Measurements from ENCODE around the gene EML4. TPM values are rescaled to one million over a fixed set of nuclear protein-coding genes. Genes with fewer than 3 reads are reported as not detected.

EML4 gene
- total RNA-seq, 1 donor from 2014 or later = 68.2 TPM

- no peak for TF ChIP-seq CTCF (IDR thresholded peaks at IDR 0.05; ENCODE audit: insufficient read depth, low read depth, low read length)
- TF ChIP-seq EZH2 (IDR thresholded peaks at IDR 0.05; ENCODE audit: insufficient read depth, low read length) = no peak
- no peak overlapping the region for H3K4me3 Mint-ChIP-seq (ENCODE audit: unreplicated experiment)
- no peaks in the 10 kb centered on the region for H3K4me1 Mint-ChIP-seq (ENCODE audit: low read depth, unreplicated experiment)
- Histone ChIP-seq H3K79me2 (ENCODE audit: insufficient read depth, low read length) (no peaks in the 10 kb centered on the region), H3K27me3 (ENCODE audit: insufficient read depth, low read length) (no peaks in the 10 kb centered on the region), H3K4me1 (ENCODE audit: insufficient read depth, low read length) (no peaks in the 10 kb centered on the region), H3K4me3 (ENCODE audit: insufficient read depth, low read depth, low read length) (no peak overlapping the region), H3K36me3 (ENCODE audit: insufficient read depth, low read length) (peaks cover 5% of the 10 kb centered on the region), H3K27ac (ENCODE audit: low read depth, low read length) (no peak overlapping the region), H3K4me2 (ENCODE audit: low read length) (no peak overlapping the region), H2AFZ (ENCODE audit: low read depth, low read length) (no peak overlapping the region), H3K9me3 (ENCODE audit: insufficient read depth, low read depth, low read length) (no peaks in the 10 kb centered on the region), H4K20me1 (ENCODE audit: insufficient read depth, low read length) (no peaks in the 10 kb centered on the region), H3K9ac (ENCODE audit: low read length) (no peak overlapping the region)
- peaks cover 10% of the 10 kb centered on the region for H3K36me3 Mint-ChIP-seq (ENCODE audit: low read depth, unreplicated experiment)
- DNase-seq (ENCODE audit: low read depth) (no peak), FAIRE-seq (no peak)
- H3K27me3 Mint-ChIP-seq (ENCODE audit: low read depth, unreplicated experiment) = no peaks in the 10 kb centered on the region
- no peak overlapping the region for H3K27ac Mint-ChIP-seq (ENCODE audit: unreplicated experiment)
- H3K9me3 Mint-ChIP-seq (ENCODE audit: unreplicated experiment) = no peaks in the 10 kb centered on the region
These were observed 131.4 kb downstream of the EML4 start for GRCh38 chr2:42300527-42300926.

- Histone ChIP-seq H3K27me3 (ENCODE audit: insufficient read depth, low read length) (no peaks in the 10 kb centered on the region), H3K79me2 (ENCODE audit: insufficient read depth, low read length) (no peaks in the 10 kb centered on the region), H4K20me1 (ENCODE audit: insufficient read depth, low read length) (no peaks in the 10 kb centered on the region), H3K36me3 (ENCODE audit: insufficient read depth, low read length) (peaks cover 5% of the 10 kb centered on the region), H3K4me3 (ENCODE audit: insufficient read depth, low read depth, low read length) (no peak overlapping the region), H3K27ac (ENCODE audit: low read depth, low read length) (no peak overlapping the region), H3K9me3 (ENCODE audit: insufficient read depth, low read depth, low read length) (no peaks in the 10 kb centered on the region), H3K4me1 (ENCODE audit: insufficient read depth, low read length) (no peaks in the 10 kb centered on the region), H3K4me2 (ENCODE audit: low read length) (no peak overlapping the region), H3K9ac (ENCODE audit: low read length) (no peak overlapping the region), H2AFZ (ENCODE audit: low read depth, low read length) (no peak overlapping the region)
- no peak for TF ChIP-seq CTCF (IDR thresholded peaks at IDR 0.05; ENCODE audit: insufficient read depth, low read depth, low read length)
- TF ChIP-seq EZH2 (IDR thresholded peaks at IDR 0.05; ENCODE audit: insufficient read depth, low read length) = no peak
- Mint-ChIP-seq H3K27ac (ENCODE audit: unreplicated experiment) (no peak overlapping the region), H3K4me3 (ENCODE audit: unreplicated experiment) (no peak overlapping the region), H3K27me3 (ENCODE audit: low read depth, unreplicated experiment) (no peaks in the 10 kb centered on the region), H3K9me3 (ENCODE audit: unreplicated experiment) (no peaks in the 10 kb centered on the region), H3K36me3 (ENCODE audit: low read depth, unreplicated experiment) (peaks cover 10% of the 10 kb centered on the region), H3K4me1 (ENCODE audit: low read depth, unreplicated experiment) (no peaks in the 10 kb centered on the region)
- FAIRE-seq (no peak), DNase-seq (ENCODE audit: low read depth) (no peak)
These were observed 134.1 kb downstream of the EML4 start for GRCh38 chr2:42303252-42303651.

GRCh38 chr2:42304059-42304713 is 135.0 kb downstream of the EML4 start:
- Mint-ChIP-seq H3K27ac (ENCODE audit: unreplicated experiment) (no peak overlapping the region), H3K4me3 (ENCODE audit: unreplicated experiment) (no peak overlapping the region), H3K4me1 (ENCODE audit: low read depth, unreplicated experiment) (no peaks in the 10 kb centered on the region), H3K27me3 (ENCODE audit: low read depth, unreplicated experiment) (no peaks in the 10 kb centered on the region), H3K9me3 (ENCODE audit: unreplicated experiment) (no peaks in the 10 kb centered on the region), H3K36me3 (ENCODE audit: low read depth, unreplicated experiment) (peaks cover 10% of the 10 kb centered on the region)
- Histone ChIP-seq H3K9ac (ENCODE audit: low read length) (no peak overlapping the region), H3K4me3 (ENCODE audit: insufficient read depth, low read depth, low read length) (no peak overlapping the region), H4K20me1 (ENCODE audit: insufficient read depth, low read length) (no peaks in the 10 kb centered on the region), H2AFZ (ENCODE audit: low read depth, low read length) (no peak overlapping the region), H3K36me3 (ENCODE audit: insufficient read depth, low read length) (peaks cover 3% of the 10 kb centered on the region), H3K4me2 (ENCODE audit: low read length) (no peak overlapping the region), H3K27me3 (ENCODE audit: insufficient read depth, low read length) (no peaks in the 10 kb centered on the region), H3K4me1 (ENCODE audit: insufficient read depth, low read length) (no peaks in the 10 kb centered on the region), H3K27ac (ENCODE audit: low read depth, low read length) (no peak overlapping the region), H3K79me2 (ENCODE audit: insufficient read depth, low read length) (no peaks in the 10 kb centered on the region), H3K9me3 (ENCODE audit: insufficient read depth, low read depth, low read length) (no peaks in the 10 kb centered on the region)
- DNase-seq (ENCODE audit: low read depth) (no peak), FAIRE-seq (no peak)
- no peak for TF ChIP-seq EZH2 (IDR thresholded peaks at IDR 0.05; ENCODE audit: insufficient read depth, low read length)
- TF ChIP-seq CTCF (IDR thresholded peaks at IDR 0.05; ENCODE audit: insufficient read depth, low read depth, low read length) = no peak

Data from astrocyte (in vitro differentiated cells and primary cell).